ENCODE results near the gene BBS5. TPM values are rescaled to one million over a fixed set of nuclear protein-coding genes. Genes with fewer than 3 reads are reported as not detected.

BBS5 gene
- total RNA-seq, 1 donor from 2014 or later: 3.3 TPM

DNA sequence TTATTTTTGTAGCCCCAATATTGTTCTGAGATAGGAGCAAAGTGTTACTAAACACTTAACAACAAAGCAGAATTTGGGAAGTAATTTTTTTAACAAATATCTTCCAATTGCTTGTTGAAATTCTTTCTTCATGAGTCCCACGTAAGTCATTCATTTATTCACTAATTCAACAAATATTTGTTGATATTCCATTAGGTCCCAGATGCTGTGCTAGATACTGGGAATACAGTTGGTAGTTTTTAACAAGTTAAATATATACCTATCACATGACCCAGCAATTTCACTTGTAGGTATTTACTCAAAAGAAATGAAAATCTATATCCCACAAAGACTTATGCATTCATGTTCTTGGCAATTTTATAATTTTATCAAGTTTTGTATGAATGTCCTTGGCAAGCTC lies 7.0 kb upstream of the BBS5 start:
- Mint-ChIP-seq H3K36me3 (ENCODE audit: unreplicated experiment) (no peaks in the 10 kb centered on the region), H3K27ac (ENCODE audit: unreplicated experiment) (no peak overlapping the region), H3K4me1 (ENCODE audit: low read depth, unreplicated experiment) (no peaks in the 10 kb centered on the region), H3K4me3 (ENCODE audit: unreplicated experiment) (no peak overlapping the region), H3K9me3 (ENCODE audit: unreplicated experiment) (no peaks in the 10 kb centered on the region), H3K27me3 (ENCODE audit: unreplicated experiment) (peaks cover 1% of the 10 kb centered on the region)
- DNase-seq: no peak
- TF ChIP-seq, protein P1, sequence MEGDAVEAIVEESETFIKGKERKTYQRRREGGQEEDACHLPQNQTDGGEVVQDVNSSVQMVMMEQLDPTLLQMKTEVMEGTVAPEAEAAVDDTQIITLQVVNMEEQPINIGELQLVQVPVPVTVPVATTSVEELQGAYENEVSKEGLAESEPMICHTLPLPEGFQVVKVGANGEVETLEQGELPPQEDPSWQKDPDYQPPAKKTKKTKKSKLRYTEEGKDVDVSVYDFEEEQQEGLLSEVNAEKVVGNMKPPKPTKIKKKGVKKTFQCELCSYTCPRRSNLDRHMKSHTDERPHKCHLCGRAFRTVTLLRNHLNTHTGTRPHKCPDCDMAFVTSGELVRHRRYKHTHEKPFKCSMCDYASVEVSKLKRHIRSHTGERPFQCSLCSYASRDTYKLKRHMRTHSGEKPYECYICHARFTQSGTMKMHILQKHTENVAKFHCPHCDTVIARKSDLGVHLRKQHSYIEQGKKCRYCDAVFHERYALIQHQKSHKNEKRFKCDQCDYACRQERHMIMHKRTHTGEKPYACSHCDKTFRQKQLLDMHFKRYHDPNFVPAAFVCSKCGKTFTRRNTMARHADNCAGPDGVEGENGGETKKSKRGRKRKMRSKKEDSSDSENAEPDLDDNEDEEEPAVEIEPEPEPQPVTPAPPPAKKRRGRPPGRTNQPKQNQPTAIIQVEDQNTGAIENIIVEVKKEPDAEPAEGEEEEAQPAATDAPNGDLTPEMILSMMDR (IDR thresholded peaks at IDR 0.05; ENCODE audit: partially characterized antibody, unreplicated experiment): no peak

- H3K27me3 Mint-ChIP-seq (ENCODE audit: unreplicated experiment): peaks cover 2% of the 10 kb centered on the region
- DNase-seq: no peak
- TF ChIP-seq, protein P1 (IDR thresholded peaks at IDR 0.05; ENCODE audit: partially characterized antibody, unreplicated experiment): no peak
- H3K4me1 Mint-ChIP-seq (ENCODE audit: low read depth, unreplicated experiment): no peaks in the 10 kb centered on the region
- no peak overlapping the region for H3K4me3 Mint-ChIP-seq (ENCODE audit: unreplicated experiment)
- H3K9me3 Mint-ChIP-seq (ENCODE audit: unreplicated experiment): no peaks in the 10 kb centered on the region
- H3K27ac Mint-ChIP-seq (ENCODE audit: unreplicated experiment): no peak overlapping the region
- H3K36me3 Mint-ChIP-seq (ENCODE audit: unreplicated experiment): no peaks in the 10 kb centered on the region
Observed at GRCh38 chr2:169476459-169476858, 2.8 kb upstream of the BBS5 start.

GRCh38 chr2:169478339-169478738 lies 955 bp upstream of the BBS5 start:
- DNase-seq: no peak
- no peaks in the 10 kb centered on the region for H3K9me3 Mint-ChIP-seq (ENCODE audit: unreplicated experiment)
- peaks cover 4% of the 10 kb centered on the region for H3K27me3 Mint-ChIP-seq (ENCODE audit: unreplicated experiment)
- TF ChIP-seq, protein P1 (IDR thresholded peaks at IDR 0.05; ENCODE audit: partially characterized antibody, unreplicated experiment): no peak
- H3K27ac Mint-ChIP-seq (ENCODE audit: unreplicated experiment): no peak overlapping the region
- peak overlapping the region; percentile 2 for H3K4me3 Mint-ChIP-seq (ENCODE audit: unreplicated experiment)
- no peaks in the 10 kb centered on the region for H3K4me1 Mint-ChIP-seq (ENCODE audit: low read depth, unreplicated experiment)
- no peaks in the 10 kb centered on the region for H3K36me3 Mint-ChIP-seq (ENCODE audit: unreplicated experiment)

DNA sequence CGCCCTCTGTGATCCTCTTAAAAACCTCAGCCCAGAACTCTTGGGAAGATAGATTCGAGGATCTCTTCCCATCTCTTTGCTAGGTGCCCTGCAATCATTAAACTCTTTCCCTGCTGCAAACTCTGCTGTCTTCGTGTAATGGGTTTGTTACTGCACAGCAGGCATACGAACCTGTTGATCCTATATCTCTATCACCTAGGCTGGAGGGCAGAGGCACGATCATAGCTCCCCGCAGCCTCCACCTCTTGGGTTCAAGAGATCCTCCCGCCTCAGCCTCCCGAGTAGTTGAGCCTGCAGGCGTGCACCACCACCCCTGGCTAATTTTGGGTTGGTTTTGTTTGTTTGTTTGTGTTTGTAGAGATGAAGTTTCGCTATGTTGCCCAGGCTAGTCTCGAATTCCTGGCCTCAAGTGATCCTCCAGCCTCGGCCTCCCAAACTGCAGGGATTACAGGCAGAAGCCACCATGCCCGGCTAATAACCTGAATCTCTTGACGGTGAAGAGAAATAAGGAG lies 493 bp upstream of the BBS5 start:
- Mint-ChIP-seq H3K4me1 (ENCODE audit: low read depth, unreplicated experiment) (no peaks in the 10 kb centered on the region), H3K36me3 (ENCODE audit: unreplicated experiment) (no peaks in the 10 kb centered on the region), H3K9me3 (ENCODE audit: unreplicated experiment) (no peaks in the 10 kb centered on the region), H3K27ac (ENCODE audit: unreplicated experiment) (no peak overlapping the region), H3K4me3 (ENCODE audit: unreplicated experiment) (peak overlapping the region; percentile 92), H3K27me3 (ENCODE audit: unreplicated experiment) (peaks cover 4% of the 10 kb centered on the region)
- TF ChIP-seq, protein P1 (IDR thresholded peaks at IDR 0.05; ENCODE audit: partially characterized antibody, unreplicated experiment): no peak
- DNase-seq: no peak

DNA sequence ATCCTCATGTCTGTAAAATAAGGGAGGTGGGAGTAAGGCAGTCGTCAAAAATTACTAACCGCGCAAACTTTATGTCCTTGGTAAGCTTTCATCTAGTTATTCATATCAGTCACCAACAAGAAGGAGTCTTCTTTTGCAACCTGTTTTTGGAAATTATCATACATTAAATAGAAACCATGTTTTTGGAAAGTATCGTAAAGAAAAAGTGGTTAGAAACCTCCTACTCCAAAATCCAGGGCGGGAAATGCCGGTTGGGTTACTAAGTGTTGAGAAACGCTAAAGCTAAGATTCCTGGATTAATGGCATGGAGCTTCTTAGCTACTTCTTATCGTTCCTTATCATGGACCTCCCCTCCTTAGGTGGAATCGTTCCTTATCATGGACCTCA lies 778 bp downstream of the BBS5 start:
- TF ChIP-seq, protein P1 (IDR thresholded peaks at IDR 0.05; ENCODE audit: partially characterized antibody, unreplicated experiment): no peak
- peaks cover 4% of the 10 kb centered on the region for H3K27me3 Mint-ChIP-seq (ENCODE audit: unreplicated experiment)

More for the DNA sequence above, 778 bp downstream of the BBS5 start:
- peak overlapping the region; percentile 92 for H3K4me3 Mint-ChIP-seq (ENCODE audit: unreplicated experiment)
- no peak for DNase-seq
- H3K4me1 Mint-ChIP-seq (ENCODE audit: low read depth, unreplicated experiment): no peaks in the 10 kb centered on the region
- no peak overlapping the region for H3K27ac Mint-ChIP-seq (ENCODE audit: unreplicated experiment)
- no peaks in the 10 kb centered on the region for H3K9me3 Mint-ChIP-seq (ENCODE audit: unreplicated experiment)
- no peaks in the 10 kb centered on the region for H3K36me3 Mint-ChIP-seq (ENCODE audit: unreplicated experiment)
